ENCODE measurements around the gene KRT76. TPM values are rescaled to one million over a fixed set of nuclear protein-coding genes. Genes with fewer than 3 reads are reported as not detected.

Gene KRT76
- total and polyA plus RNA-seq, 3 donors from 2014 or later = not detected

GRCh38 chr12:52813885-52814709 is 37.0 kb upstream of the KRT76 start, which contains the start of gene KRT4:
KRT4 (minus strand) TSS chr12:52814116; CDS start chr12:52814058, 58 bp downstream.
- no peaks in the 10 kb centered on the region for H3K36me3 ChIP-seq (ENCODE audit: low read depth, missing control alignments)
- no peaks in the 10 kb centered on the region for H3K9me3 ChIP-seq
- no peak within 1 kb of the TSS for H3K27ac ChIP-seq
- H3K27me3 ChIP-seq = no peaks in the 10 kb centered on the region
- intact Hi-C loops (cut with DNase I; ENCODE audit: low total_unique reads) = no loop called here
- no peak for DNase-seq
- no peaks in the 10 kb centered on the region for H3K4me1 ChIP-seq
- 92 to 93% methylated on average over 13 to 15 of the region's 15 CpGs for WGBS, 2 donors
- no peak for TF ChIP-seq POLR2A (IDR thresholded peaks at IDR 0.05)
- no peak for TF ChIP-seq CTCF (IDR thresholded peaks at IDR 0.05)
- no peak within 1 kb of the TSS for H3K4me3 ChIP-seq

DNA sequence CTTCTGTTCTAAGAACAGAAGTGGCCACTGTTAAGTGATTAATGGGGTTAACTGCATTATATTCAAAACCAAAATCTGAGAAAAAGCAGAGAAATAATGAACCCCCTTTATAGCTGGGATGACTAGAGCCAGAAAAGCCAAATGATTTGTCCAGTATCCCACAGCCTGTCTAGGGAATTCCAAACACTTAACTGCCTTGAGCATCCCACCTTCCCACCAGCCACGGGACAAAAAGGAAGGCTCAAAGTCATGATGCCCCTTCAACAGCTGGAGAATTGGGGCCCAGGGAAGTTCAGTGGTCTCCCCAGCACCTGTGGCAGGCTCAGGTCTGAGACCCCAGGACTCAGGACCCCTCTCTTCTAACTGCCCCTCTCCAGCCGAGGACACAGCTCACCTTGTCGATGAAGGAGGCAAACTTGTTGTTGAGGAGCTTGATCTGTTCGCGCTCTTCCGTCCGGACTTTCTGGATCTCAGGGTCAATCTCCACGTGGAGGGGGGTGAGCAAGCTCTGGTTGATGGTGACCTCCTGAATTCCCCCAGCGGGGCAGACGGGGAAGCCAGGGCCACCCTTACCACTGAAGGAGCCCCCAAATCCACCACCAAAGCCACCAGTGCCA is 36.2 kb upstream of the KRT76 start:
- H3K27ac ChIP-seq = no peak overlapping the region
- H3K9me3 ChIP-seq = no peaks in the 10 kb centered on the region
- no peak for TF ChIP-seq CTCF (IDR thresholded peaks at IDR 0.05)
- no peak for TF ChIP-seq POLR2A (IDR thresholded peaks at IDR 0.05)
- intact Hi-C loops (cut with DNase I; ENCODE audit: low total_unique reads) = no loop called here
- no peaks in the 10 kb centered on the region for H3K27me3 ChIP-seq
- 87 to 90% methylated on average over 4 to 8 of the region's 10 CpGs for WGBS, 2 donors
- H3K4me1 ChIP-seq = no peaks in the 10 kb centered on the region
- no peak for DNase-seq
- no peaks in the 10 kb centered on the region for H3K36me3 ChIP-seq (ENCODE audit: low read depth, missing control alignments)
- H3K4me3 ChIP-seq = no peak overlapping the region

GRCh38 chr12:52812749-52813148 is 35.6 kb upstream of the KRT76 start:
- Histone ChIP-seq H3K27me3 (no peaks in the 10 kb centered on the region), H3K36me3 (ENCODE audit: low read depth, missing control alignments) (no peaks in the 10 kb centered on the region), H3K27ac (no peak overlapping the region), H3K9me3 (no peaks in the 10 kb centered on the region), H3K4me1 (no peaks in the 10 kb centered on the region), H3K4me3 (no peak overlapping the region)
- no peak for DNase-seq
- intact Hi-C loops (cut with DNase I; ENCODE audit: low total_unique reads) = no loop called here
- WGBS, 2 donors = 57 to 78% methylated on average over 3 of the region's 3 CpGs
- TF ChIP-seq POLR2A (IDR thresholded peaks at IDR 0.05) (no peak), CTCF (IDR thresholded peaks at IDR 0.05) (no peak)

GRCh38 chr12:52812073-52812400 is 34.9 kb upstream of the KRT76 start:
- DNase-seq = no peak

More at GRCh38 chr12:52812073-52812400, 34.9 kb upstream of the KRT76 start:
- no peaks in the 10 kb centered on the region for H3K4me1 ChIP-seq
- no peaks in the 10 kb centered on the region for H3K27me3 ChIP-seq
- WGBS, 2 donors = 81 to 84% methylated on average over 4 of the region's 4 CpGs
- no peak overlapping the region for H3K27ac ChIP-seq
- H3K9me3 ChIP-seq = no peaks in the 10 kb centered on the region
- no peak for TF ChIP-seq CTCF (IDR thresholded peaks at IDR 0.05)
- TF ChIP-seq POLR2A (IDR thresholded peaks at IDR 0.05) = no peak
- no peak overlapping the region for H3K4me3 ChIP-seq
- intact Hi-C loops (cut with DNase I; ENCODE audit: low total_unique reads) = no loop called here
- H3K36me3 ChIP-seq (ENCODE audit: low read depth, missing control alignments) = no peaks in the 10 kb centered on the region

Measured in testis (tissue), 3 donors.